B cell (primary cell): ENCODE measurements around the gene PTMS. TPM values are rescaled to one million over a fixed set of nuclear protein-coding genes. Genes with fewer than 3 reads are reported as not detected.

ENCODE experiments used
- ATAC-seq: fragments of 200-7000 bp; cut with Tn5 transposase; one replicate; pipeline ENCODE4 v1.10.0; 2021; ENCODE audit warnings: low read depth, mild to moderate bottlenecking, moderate number of reproducible peaks, moderate library complexity
- CTCF ChIA-PET: fragments of 350-600 bp; sonication (Branson Sonifier 250); formaldehyde crosslinking; loops from one replicate; lab custom pipeline; 2021; ENCODE audit warnings: antibody characterized with exemption, inconsistent platforms; lab: Charles Lee
- POLR2A ChIA-PET: fragments of 350-600 bp; sonication (Branson Sonifier 250); formaldehyde crosslinking; loops from one replicate; lab custom pipeline; 2021; ENCODE audit warnings: antibody characterized with exemption; lab: Charles Lee
- DNase-seq: peaks from one replicate; pipeline ENCODE4 v3.0.0; 2013
- H2AFZ ChIP-seq: 2 replicates; pipeline ENCODE4 v1.6.1; 2012; ENCODE audit warnings: mild to moderate bottlenecking, low read depth, low read length; ENCODE audit not compliant: insufficient read depth, poor library complexity, severe bottlenecking
- H3K27ac ChIP-seq, 2 donors: 1 replicate in 1 of 2; 2 replicates in 1 of 2; pipeline ENCODE4 v1.5.1; 2012 to 2013; ENCODE audit warnings: low read length in 2 of 2, mild to moderate bottlenecking in 2 of 2, moderate library complexity in 1 of 2
- H3K27me3 ChIP-seq, 4 experiments: fragments of 200-600 bp in 1 of 4; sonication (generic) in 1 of 4; replicated peaks in 1 of 4; 1 replicate in 2 of 4; 2 replicates in 2 of 4; pipeline versions ENCODE4 v1.6.1 to v1.7.0; 2013 to 2016; ENCODE audit warnings: low read length in 3 of 4, mild to moderate bottlenecking in 2 of 4, mixed read lengths in 1 of 4, moderate library complexity in 1 of 4; ENCODE audit not compliant: insufficient read depth in 4 of 4, control insufficient read depth in 3 of 4; ENCODE audit errors: control extremely low read depth in 1 of 4
- H3K36me3 ChIP-seq, 2 experiments: replicated peaks in 1 of 2; 1 replicate in 1 of 2; 2 replicates in 1 of 2; pipeline versions ENCODE4 v1.6.1 to v1.7.1; 2013; ENCODE audit warnings: low read length in 1 of 2; ENCODE audit not compliant: insufficient read depth in 2 of 2, control insufficient read depth in 1 of 2; ENCODE audit errors: control extremely low read depth in 1 of 2, extremely low read depth in 1 of 2
- H3K4me1 ChIP-seq, 2 donors: fragments of 200-600 bp in 1 of 2; sonication (generic) in 1 of 2; 1 replicate in 1 of 2; 2 replicates in 1 of 2; pipeline versions ENCODE4 v1.5.1 to v1.6.1; 2013 to 2017; ENCODE audit warnings: low read length in 2 of 2; ENCODE audit not compliant: control insufficient read depth in 2 of 2, insufficient read depth in 2 of 2
- H3K4me2 ChIP-seq: replicated peaks from 2 replicates; pipeline ENCODE3; 2012; ENCODE audit warnings: mild to moderate bottlenecking, low read depth, low read length; ENCODE audit not compliant: poor library complexity, severe bottlenecking
- H3K4me3 ChIP-seq, 5 experiments: fragments of 200-600 bp in 1 of 5; sonication (generic) in 1 of 5; 1 replicate in 3 of 5; 2 replicates in 2 of 5; pipeline versions ENCODE4 v1.5.1 to v1.7.0; 2011 to 2016; ENCODE audit warnings: low read length in 4 of 5, mild to moderate bottlenecking in 4 of 5, low read depth in 2 of 5, control low read depth in 1 of 5, moderate library complexity in 1 of 5; ENCODE audit not compliant: insufficient read depth in 1 of 5; ENCODE audit errors: control extremely low read depth in 1 of 5, extremely low read depth in 1 of 5
- H3K79me2 ChIP-seq: fragments of 200-600 bp; sonication (generic); one replicate; pipeline ENCODE4 v1.6.0; 2016; ENCODE audit warnings: low read length; ENCODE audit not compliant: control insufficient read depth, insufficient read depth
- H3K9ac ChIP-seq: fragments of 200-600 bp; sonication (generic); 2 replicates; pipeline ENCODE4 v1.6.1; 2017; ENCODE audit warnings: mild to moderate bottlenecking, low read length, moderate library complexity
- H3K9me3 ChIP-seq, 3 donors: one replicate each; pipeline versions ENCODE4 v1.6.1 to v1.7.1; 2013; ENCODE audit warnings: low read length in 2 of 3; ENCODE audit not compliant: control insufficient read depth in 2 of 3, insufficient read depth in 1 of 3; ENCODE audit errors: control extremely low read depth in 1 of 3
- H4K20me1 ChIP-seq: 2 replicates; pipeline ENCODE4 v1.6.0; 2012; ENCODE audit warnings: mild to moderate bottlenecking, low read length; ENCODE audit not compliant: insufficient read depth, control insufficient read depth, poor library complexity, severe bottlenecking
- H3K27ac Mint-ChIP-seq: one replicate; pipeline ENCODE4 v1.8.0; 2021; ENCODE audit warnings: mixed read lengths
- H3K27me3 Mint-ChIP-seq: one replicate; pipeline ENCODE4 v1.8.0; 2021; ENCODE audit warnings: mixed read lengths
- H3K4me1 Mint-ChIP-seq: one replicate; pipeline ENCODE4 v1.8.0; 2021; ENCODE audit warnings: mixed read lengths
- H3K4me3 Mint-ChIP-seq: one replicate; pipeline ENCODE4 v1.8.0; 2021; ENCODE audit warnings: mixed read lengths
- H3K9me3 Mint-ChIP-seq: one replicate; pipeline ENCODE4 v1.8.0; 2022; ENCODE audit warnings: mixed read lengths; ENCODE audit not compliant: insufficient read depth
- EZH2 ChIP-seq: IDR thresholded peaks from 2 replicates; pipeline ENCODE4 v1.6.1; 2012; ENCODE audit warnings: borderline replicate concordance, low read depth, mild to moderate bottlenecking, moderate library complexity, low read length; ENCODE audit not compliant: insufficient read depth, poor library complexity, severe bottlenecking
- WGBS: methylation state at CpG from one replicate; pipeline ENCODE4 v1.1.5; 2013; ENCODE audit warnings: missing lambda C conversion rate; ENCODE audit not compliant: insufficient coverage; 5-methylcytosine and 5-hydroxymethylcytosine counted together
- intact Hi-C: fragments of 100-400 bp; cut with micrococcal nuclease; formaldehyde crosslinking; loops from one replicate; pipeline ENCODE4 v1.10.0; 2022
- polyA plus RNA-seq: library from polyadenylated mRNA; depleted of rRNA; stranded (reverse); fragments of >200 nt; gene quantifications from 2 replicates; pipeline ENCODE4 v1.2.3, GENCODE V29; 2012
- total RNA-seq, 2 donors: library from RNA; stranded (reverse); fragments of 120-200 nt in 1 of 2; gene quantifications; 1 replicate in 1 of 2; 2 replicates in 1 of 2; pipeline versions ENCODE4 v1.2.3 to v1.2.4, GENCODE V29; 2013 to 2022
- TF ChIP-seq, protein P1 (sequence below): fragments of 200-600 bp; IDR thresholded peaks from one replicate; pipeline ENCODE4 v1.8.0; 2022; ENCODE audit warnings: antibody characterized with exemption, mild to moderate bottlenecking

PTMS gene
- total and polyA plus RNA-seq, 2 donors (not counting 1 experiment from before 2014, with no cell fraction given), result 1.0 to 2.1 TPM

- CTCF ChIA-PET, result no interaction called here
Observed at GRCh38 chr12:6817662-6818157, 51.5 kb downstream of the PTMS start.

DNA sequence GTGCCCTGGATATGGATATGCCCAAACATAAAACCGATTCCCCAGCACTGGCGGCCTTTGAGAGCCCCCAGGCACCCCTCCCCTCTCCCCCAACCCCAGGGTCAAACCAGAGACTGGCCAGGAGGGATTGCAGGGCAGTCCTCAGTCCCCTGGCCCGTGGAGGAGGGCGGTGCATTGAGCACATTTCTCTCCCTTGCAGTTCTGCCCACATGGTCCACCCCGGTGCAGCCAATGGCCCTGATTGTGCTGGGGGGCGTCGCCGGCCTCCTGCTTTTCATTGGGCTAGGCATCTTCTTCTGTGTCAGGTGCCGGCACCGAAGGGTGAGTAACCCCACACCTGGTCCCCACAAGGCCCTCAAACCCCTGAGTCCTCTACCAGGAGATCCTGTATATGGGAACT is 52.1 kb downstream of the PTMS start:
- H4K20me1 ChIP-seq, result no peaks in the 10 kb centered on the region
- 93% methylated on average over 8 of the region's 10 CpGs for WGBS
- TF ChIP-seq, protein P1, sequence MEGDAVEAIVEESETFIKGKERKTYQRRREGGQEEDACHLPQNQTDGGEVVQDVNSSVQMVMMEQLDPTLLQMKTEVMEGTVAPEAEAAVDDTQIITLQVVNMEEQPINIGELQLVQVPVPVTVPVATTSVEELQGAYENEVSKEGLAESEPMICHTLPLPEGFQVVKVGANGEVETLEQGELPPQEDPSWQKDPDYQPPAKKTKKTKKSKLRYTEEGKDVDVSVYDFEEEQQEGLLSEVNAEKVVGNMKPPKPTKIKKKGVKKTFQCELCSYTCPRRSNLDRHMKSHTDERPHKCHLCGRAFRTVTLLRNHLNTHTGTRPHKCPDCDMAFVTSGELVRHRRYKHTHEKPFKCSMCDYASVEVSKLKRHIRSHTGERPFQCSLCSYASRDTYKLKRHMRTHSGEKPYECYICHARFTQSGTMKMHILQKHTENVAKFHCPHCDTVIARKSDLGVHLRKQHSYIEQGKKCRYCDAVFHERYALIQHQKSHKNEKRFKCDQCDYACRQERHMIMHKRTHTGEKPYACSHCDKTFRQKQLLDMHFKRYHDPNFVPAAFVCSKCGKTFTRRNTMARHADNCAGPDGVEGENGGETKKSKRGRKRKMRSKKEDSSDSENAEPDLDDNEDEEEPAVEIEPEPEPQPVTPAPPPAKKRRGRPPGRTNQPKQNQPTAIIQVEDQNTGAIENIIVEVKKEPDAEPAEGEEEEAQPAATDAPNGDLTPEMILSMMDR, result no peak
- TF ChIP-seq EZH2, result no peak
- H2AFZ ChIP-seq, result no peak overlapping the region
- no peak overlapping the region for H3K4me3 ChIP-seq
- no peak for ATAC-seq
- Mint-ChIP-seq H3K27me3 (peaks cover 49% of the 10 kb centered on the region), H3K4me3 (no peak overlapping the region), H3K9me3 (no peaks in the 10 kb centered on the region), H3K4me1 (peaks cover 12% of the 10 kb centered on the region), H3K27ac (no peak overlapping the region)
- no peaks in the 10 kb centered on the region for H3K36me3 ChIP-seq
- no peak overlapping the region for H3K9ac ChIP-seq
- peaks cover 0 to under 1% (median 0%) of the 10 kb centered on the region in 3 donors for H3K9me3 ChIP-seq
- POLR2A ChIA-PET, result no interaction called here
- peaks cover 11 to 14% of the 10 kb centered on the region in 2 donors for H3K4me1 ChIP-seq
- DNase-seq, result no peak
- H3K27me3 ChIP-seq, result peaks cover 0 to 47% (median 7%) of the 10 kb centered on the region in 4 experiments
- H3K27ac ChIP-seq, result no peak overlapping the region
- no peak overlapping the region for H3K4me2 ChIP-seq
- intact Hi-C loops, result no loop called here
- CTCF ChIA-PET, result no interaction called here
- no peaks in the 10 kb centered on the region for H3K79me2 ChIP-seq

More at GRCh38 chr12:6817662-6818157, 51.5 kb downstream of the PTMS start:
- no peak for ATAC-seq
- TF ChIP-seq, protein P1, result no peak
- no peak for TF ChIP-seq EZH2
- Histone ChIP-seq H3K27me3 (peaks cover 0 to 42% (median 7%) of the 10 kb centered on the region in 4 experiments), H4K20me1 (no peaks in the 10 kb centered on the region), H3K4me3 (no peak overlapping the region), H2AFZ (no peak overlapping the region), H3K4me1 (peaks cover 13 to 14% of the 10 kb centered on the region in 2 donors), H3K9me3 (no peaks in the 10 kb centered on the region), H3K27ac (no peak overlapping the region), H3K79me2 (no peaks in the 10 kb centered on the region), H3K9ac (no peak overlapping the region), H3K4me2 (no peak overlapping the region), H3K36me3 (no peaks in the 10 kb centered on the region)
- H3K4me3 Mint-ChIP-seq, result no peak overlapping the region
- WGBS, result 84% methylated on average over 18 of the region's 20 CpGs
- H3K27me3 Mint-ChIP-seq, result peaks cover 44% of the 10 kb centered on the region
- peaks cover 13% of the 10 kb centered on the region for H3K4me1 Mint-ChIP-seq
- H3K9me3 Mint-ChIP-seq, result no peaks in the 10 kb centered on the region
- no peak overlapping the region for H3K27ac Mint-ChIP-seq
- intact Hi-C loops, result no loop called here
- no peak for DNase-seq
- POLR2A ChIA-PET, result no interaction called here
